NCI-H460 (cell line): ENCODE data around the gene MYO15A. TPM values are rescaled to one million over a fixed set of nuclear protein-coding genes. Genes with fewer than 3 reads are reported as not detected.

Experiments
- DNase-seq: peaks from one replicate; pipeline ENCODE4 v3.0.0-alpha.2; 2016; ENCODE audit warnings: low read depth; ENCODE audit errors: extremely low read depth
- total RNA-seq: library from RNA; depleted of rRNA; stranded (reverse); fragments of >200 nt; shearing (Covaris generic); gene quantifications from 2 replicates; pipeline ENCODE4 v1.2.3, GENCODE V29; 2014

Gene MYO15A
- total RNA-seq, 1 experiment from 2014 or later, result 0.30 TPM

- DNase-seq, result no peak
Measured at GRCh38 chr17:18155179-18155578, 46.6 kb downstream of the MYO15A start.

GRCh38 chr17:18156171-18156975, 47.8 kb downstream of the MYO15A start:
- DNase-seq, result no peak

- DNase-seq, result no peak
Measured at GRCh38 chr17:18156976-18157280, 48.4 kb downstream of the MYO15A start.

GRCh38 chr17:18157354-18157985, 48.9 kb downstream of the MYO15A start:
- DNase-seq, result no peak

GRCh38 chr17:18158022-18158600, 49.6 kb downstream of the MYO15A start:
- peak; percentile 61 for DNase-seq

- no peak for DNase-seq
Measured at GRCh38 chr17:18159551-18160120, 51.1 kb downstream of the MYO15A start.

GRCh38 chr17:18160128-18160856, 51.7 kb downstream of the MYO15A start:
- DNase-seq, result no peak

- DNase-seq, result no peak
Measured at GRCh38 chr17:18161207-18162145, 52.9 kb downstream of the MYO15A start.

- DNase-seq, result no peak
Measured at GRCh38 chr17:18163547-18163946, 55.0 kb downstream of the MYO15A start.

- DNase-seq, result no peak
Measured at GRCh38 chr17:18166894-18167293, 58.3 kb downstream of the MYO15A start.

GRCh38 chr17:18167421-18167820, 58.9 kb downstream of the MYO15A start:
- DNase-seq, result no peak

- no peak for DNase-seq
Measured at GRCh38 chr17:18172531-18173278, 64.1 kb downstream of the MYO15A start.

GRCh38 chr17:18173740-18174139, 65.2 kb downstream of the MYO15A start:
- DNase-seq, result no peak

- no peak for DNase-seq
Measured at GRCh38 chr17:18176176-18176575, 67.6 kb downstream of the MYO15A start.

- no peak for DNase-seq
Measured at GRCh38 chr17:18177133-18177532, 68.6 kb downstream of the MYO15A start.

GRCh38 chr17:18177722-18178121, 69.2 kb downstream of the MYO15A start:
- no peak for DNase-seq

- DNase-seq, result no peak
Measured at GRCh38 chr17:18179196-18179595, 70.6 kb downstream of the MYO15A start.

- no peak for DNase-seq
Measured at GRCh38 chr17:18179804-18180203, 71.2 kb downstream of the MYO15A start.

- no peak for DNase-seq
Measured at GRCh38 chr17:18181358-18181757, 72.8 kb downstream of the MYO15A start.
